ENCODE results near the gene ZNF341.

ZNF341 gene

DNA sequence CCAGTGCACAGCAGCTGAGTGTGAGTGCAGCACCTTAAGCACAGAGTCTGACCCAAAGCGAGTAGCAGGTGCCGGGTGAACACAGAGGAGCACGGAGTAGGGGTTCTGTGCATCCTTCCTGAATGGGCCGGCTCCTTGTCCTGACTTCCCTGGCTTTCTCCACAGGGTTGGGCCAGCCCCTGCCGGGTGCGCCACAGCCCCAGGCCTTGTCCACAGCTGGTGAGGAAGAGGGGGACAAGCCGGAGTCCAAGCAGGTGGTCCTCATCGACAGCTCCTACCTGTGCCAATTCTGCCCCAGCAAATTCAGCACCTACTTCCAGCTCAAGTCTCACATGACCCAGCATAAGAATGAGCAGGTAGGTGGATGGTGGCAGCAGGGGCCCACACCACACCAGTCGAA lies 34.9 kb downstream of the ZNF341 start:
- in situ Hi-C loops (cut with HindIII; ENCODE audit: low sequenced_read_pairs), result no loop called here

DNA sequence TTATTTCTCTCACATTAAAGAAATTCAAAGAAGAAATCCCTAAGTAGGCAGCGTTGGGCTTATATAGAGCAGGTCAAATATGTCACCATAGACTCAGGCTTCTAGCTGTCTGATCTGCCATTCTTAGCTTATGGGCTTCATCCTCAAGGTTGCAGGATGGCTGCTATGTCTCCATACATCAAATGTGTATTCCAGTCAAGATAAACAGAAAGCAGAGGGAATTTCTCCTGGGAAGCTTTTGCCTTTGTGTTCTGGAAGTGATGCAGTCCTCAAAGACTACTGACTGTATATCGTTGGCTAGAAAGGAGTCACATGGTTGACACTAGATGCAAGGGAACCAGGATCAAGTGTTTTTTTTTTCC lies 36.0 kb downstream of the ZNF341 start:
- in situ Hi-C loops (cut with HindIII; ENCODE audit: low sequenced_read_pairs), result no loop called here

DNA sequence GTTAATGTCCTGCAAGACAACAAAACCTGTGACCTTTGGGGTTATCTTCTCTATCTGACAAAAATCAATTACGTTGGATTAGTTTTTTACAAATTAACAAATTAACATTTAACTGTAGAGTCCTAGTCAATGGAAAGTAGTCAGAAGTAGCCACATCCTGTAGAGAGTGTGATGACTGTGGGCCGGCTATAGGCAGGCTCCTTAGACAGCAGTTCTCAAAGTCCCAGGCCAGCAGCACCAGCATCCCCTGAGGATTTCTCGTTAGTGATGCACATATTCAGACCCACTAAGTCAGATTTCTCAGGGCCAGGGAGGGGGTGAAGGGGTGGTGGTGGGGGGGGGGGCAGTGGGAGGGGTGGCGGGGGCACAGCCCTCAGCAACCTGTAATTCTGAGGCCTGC lies 37.2 kb downstream of the ZNF341 start:
- in situ Hi-C loops (cut with HindIII; ENCODE audit: low sequenced_read_pairs), result no loop called here

DNA sequence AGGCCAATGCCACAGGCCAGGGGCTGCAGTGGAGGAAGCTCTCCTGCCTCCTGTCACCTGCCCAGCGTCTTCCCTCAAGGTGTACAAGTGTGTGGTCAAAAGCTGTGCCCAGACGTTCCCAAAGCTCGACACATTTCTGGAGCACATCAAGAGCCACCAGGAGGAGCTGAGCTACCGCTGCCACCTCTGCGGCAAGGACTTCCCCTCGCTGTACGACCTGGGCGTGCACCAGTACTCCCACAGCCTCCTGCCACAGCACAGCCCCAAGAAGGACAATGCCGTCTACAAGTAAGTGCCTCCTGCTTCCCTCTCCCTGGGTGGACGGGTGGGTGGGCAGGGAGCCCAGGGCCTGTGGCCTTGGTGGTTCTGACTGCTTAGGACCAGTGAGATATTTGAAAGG lies 38.2 kb downstream of the ZNF341 start:
- in situ Hi-C loops (cut with HindIII; ENCODE audit: low sequenced_read_pairs), result no loop called here

DNA sequence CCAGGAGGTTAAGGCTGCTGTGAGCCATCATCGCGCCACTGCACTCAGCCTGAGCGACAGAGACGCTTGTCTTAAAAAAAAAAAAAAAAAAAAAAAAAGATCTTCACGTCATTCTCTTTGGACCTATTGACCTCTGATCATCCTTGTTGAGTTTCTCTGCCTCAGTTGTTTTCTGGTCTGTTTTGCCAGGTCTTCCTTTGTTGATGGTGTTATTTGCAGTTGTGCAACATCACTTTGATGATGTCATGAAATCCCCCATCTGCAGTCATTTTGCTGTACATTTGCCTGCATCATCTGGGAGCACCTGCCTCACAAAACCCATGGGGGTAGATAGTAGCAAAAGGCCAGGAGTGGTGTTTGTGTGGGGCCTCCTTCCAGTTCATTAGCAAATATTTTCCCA lies 40.1 kb downstream of the ZNF341 start:
- in situ Hi-C loops (cut with HindIII; ENCODE audit: low sequenced_read_pairs), result no loop called here

DNA sequence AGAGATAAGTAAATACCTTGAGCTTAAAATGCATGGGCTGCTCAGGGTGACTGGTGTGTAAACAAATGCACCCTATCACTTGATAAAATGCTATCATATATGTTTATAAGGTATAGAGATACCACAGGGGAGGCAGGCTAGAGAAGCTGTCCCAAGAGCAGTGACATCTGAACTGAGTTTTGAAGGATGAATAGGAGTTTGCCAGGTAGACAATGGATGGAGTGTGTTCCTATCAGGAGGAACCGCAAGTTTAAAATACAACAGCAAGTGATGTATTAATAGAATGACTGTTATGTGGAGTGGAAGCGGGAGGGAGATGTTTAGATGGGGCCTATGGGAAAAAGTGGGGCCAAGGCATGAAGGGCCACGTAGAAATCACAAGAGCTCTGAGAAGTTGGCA lies 40.6 kb downstream of the ZNF341 start:
- in situ Hi-C loops (cut with HindIII; ENCODE audit: low sequenced_read_pairs), result no loop called here

DNA sequence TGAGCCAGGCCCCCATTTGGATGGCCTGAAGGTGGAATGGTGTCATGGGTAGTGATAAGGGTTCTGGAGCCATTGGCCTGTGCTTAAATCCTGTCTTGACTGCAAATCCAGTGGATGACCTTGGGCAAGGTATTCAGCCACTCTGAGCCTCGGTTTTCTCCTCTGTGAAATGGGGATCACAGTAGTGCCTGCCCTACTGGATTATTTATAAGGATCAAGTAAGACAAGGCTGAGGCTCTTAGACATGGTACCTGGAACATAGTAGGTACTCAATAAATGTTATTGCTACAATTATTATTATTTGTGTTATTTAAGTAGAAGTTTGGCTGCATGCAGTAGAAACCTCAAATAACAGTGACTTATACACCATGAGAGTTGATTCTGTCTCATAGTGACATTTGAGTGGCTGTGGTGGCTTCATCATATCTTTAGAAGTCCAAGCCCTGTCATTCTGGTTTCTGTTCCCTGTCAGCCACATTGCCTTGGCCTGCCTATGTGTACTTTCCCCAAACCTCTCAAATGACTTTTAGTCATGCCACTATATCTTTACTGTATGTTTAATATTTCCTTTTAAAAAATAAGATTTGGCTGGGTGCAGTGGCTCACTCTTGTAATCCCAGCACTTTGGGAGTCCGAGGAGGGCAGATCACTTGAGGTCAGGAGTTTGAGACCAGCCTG lies 41.8 kb downstream of the ZNF341 start:
- in situ Hi-C loops (cut with HindIII; ENCODE audit: low sequenced_read_pairs), result no loop called here

DNA sequence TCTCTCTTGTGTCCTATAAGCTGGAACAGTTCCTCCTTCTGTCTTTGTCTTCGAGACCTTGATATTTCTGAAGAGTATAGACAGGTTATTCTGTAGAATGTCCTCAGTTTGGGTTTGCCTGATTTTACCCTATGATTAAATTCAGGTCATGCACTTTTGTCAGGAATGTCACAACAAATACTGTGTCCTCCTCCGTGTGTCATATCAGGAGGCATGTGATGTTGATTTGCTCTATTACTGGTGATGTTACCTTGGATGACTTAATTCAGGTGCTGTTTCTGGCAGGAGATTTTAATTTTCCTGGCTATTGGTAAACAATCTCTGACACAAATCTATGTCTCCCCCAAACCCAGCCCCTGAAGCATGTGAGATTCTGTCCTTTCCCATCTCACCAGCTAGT lies 46.0 kb downstream of the ZNF341 start:
- in situ Hi-C loops (cut with HindIII; ENCODE audit: low sequenced_read_pairs), result no loop called here

DNA sequence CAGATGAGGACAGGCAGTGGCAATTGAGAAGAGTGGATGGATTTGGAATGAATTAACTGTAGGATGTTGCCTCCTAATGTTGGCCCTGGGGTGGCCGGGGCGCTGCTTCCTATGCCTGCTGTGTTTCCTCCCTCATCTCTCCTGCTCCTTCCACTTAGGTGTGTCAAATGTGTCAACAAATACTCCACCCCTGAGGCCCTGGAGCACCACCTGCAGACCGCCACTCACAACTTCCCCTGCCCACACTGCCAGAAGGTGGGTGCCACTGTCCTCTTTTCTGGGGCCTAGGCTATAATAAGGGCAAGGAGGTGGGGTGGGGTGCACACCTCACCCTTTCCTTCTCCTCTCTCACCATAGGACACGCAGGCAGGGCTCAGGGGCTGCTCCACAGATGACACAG lies 49.3 kb downstream of the ZNF341 start:
- in situ Hi-C loops (cut with HindIII; ENCODE audit: low sequenced_read_pairs), result no loop called here

DNA sequence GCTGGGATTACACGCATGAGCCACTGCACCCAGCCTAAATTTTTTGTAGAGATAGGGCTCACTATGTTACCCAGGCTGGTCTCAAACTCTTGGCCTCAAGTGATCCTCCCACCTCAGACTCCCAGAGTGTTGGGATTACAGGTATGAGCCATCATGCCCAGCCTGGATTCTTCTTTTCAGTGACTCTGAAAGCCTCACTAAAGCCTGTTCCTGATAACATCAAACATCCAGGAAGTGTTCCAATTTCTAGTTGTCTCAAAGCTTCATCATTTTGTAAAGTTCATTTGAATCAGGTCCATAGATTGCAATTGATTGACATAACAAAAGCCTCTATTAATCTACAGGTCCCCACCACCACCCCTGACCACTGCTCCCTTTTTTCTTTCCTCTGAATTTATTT lies 50.1 kb downstream of the ZNF341 start:
- in situ Hi-C loops (cut with HindIII; ENCODE audit: low sequenced_read_pairs), result no loop called here

DNA sequence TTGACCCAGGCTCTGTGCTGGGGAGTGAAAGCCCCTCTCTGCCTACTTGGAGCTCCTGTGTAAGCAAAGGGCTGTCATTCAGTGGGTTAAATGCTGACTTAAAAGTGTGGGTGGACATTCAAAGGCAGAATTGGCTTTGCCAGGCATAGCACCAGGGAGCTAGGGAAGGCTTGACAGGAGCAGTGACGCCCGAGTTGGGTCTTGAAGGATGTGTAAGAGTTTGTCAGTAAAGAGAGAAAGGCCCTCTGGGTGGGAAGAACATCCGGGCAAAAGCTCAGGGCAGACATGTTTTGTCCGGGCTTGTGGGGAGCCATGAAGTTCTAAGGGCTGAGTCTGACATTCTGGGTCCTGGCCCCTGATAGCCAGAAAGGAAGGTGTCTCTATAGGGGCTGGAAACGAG lies 51.5 kb downstream of the ZNF341 start:
- in situ Hi-C loops (cut with HindIII; ENCODE audit: low sequenced_read_pairs), result no loop called here

DNA sequence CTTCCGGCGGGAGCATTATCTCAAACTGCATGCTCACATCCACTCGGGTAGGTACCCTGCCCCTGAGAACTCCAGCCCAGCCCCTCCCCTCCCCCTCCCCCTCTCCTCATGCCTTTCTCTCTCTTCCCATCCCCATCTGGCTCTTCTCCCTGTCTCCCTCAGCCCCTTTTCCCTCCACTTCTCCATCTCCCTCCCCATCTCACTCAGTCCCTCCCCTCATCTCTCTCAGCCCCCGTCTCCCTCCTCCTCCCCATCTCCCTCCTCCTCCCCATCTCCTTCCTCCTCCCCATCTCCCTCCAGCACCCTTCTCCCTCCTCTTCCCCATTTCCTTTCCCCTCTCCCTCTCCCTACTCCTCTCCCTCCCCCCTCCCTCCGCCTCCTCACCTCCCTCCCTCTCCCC lies 52.0 kb downstream of the ZNF341 start:
- in situ Hi-C loops (cut with HindIII; ENCODE audit: low sequenced_read_pairs), result no loop called here

DNA sequence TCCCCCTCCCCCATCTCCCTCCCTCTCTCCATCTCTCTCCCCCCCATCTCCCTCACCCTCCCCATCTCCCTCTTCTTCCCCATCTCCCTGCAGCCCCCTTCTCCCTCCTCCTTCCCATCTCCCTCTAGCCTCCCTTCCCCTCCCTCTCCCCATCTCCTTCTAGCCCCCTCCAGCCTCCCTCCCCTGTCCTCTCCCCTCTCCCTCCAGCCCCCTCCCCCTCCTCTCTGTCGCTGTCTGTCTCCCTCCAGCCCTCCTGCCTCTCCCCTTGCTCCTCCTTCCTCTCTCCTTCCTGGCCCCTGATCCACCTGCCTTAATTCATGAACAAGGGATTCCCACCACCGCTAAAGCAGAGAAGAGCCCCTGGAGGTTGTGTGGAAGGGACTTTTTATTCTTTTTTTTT lies 52.4 kb downstream of the ZNF341 start:
- in situ Hi-C loops (cut with HindIII; ENCODE audit: low sequenced_read_pairs), result no loop called here

DNA sequence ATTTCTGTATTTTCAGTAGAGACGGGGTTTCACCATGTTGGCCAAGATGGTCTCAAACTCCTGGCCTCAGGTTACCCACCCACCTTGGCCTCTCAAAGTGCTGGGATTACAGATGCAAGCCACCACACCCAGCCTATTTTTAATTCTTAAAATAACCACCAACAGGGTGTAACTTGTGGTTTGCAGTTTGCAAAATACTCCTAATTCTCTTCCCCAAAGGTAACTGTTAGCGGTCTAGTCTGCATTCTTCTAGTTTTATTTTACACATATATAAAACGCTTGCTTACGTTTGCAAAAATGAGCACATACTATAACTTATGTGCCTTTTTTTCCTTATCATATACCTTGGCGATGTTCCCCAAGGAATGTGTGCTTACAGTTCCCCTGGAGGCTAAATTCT lies 53.7 kb downstream of the ZNF341 start:
- in situ Hi-C loops (cut with HindIII; ENCODE audit: low sequenced_read_pairs), result no loop called here

DNA sequence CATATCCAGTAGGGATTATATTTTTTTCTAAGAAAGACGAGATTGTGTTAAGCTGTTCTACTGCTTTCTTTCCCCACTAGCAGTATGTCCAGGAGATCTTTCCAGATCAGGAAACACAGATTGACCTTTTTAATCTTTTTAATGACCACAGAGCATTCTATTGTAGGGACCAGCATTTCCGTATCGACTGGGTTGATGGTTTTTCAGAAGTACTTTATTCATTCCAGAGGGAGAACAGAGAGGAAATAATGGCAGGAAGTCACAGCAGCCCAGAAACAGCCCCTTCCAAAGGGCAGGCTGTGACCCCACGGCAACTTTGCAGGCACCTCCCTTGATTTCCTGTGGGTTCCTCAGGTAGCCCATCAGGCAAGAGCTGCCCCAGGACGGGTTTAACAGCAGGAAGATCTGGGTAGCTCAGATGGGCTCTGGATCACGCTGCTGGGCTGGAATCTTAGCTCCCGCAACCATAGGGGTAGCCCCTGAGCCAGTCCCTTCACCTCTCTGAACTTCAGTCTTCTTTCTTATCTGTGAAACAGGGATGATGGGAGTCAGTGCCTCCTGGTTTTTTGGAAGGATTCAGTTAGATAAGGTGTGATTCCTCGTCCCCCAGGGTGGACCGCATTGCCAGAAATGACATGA lies 55.6 kb downstream of the ZNF341 start:
- in situ Hi-C loops (cut with HindIII; ENCODE audit: low sequenced_read_pairs), result no loop called here

DNA sequence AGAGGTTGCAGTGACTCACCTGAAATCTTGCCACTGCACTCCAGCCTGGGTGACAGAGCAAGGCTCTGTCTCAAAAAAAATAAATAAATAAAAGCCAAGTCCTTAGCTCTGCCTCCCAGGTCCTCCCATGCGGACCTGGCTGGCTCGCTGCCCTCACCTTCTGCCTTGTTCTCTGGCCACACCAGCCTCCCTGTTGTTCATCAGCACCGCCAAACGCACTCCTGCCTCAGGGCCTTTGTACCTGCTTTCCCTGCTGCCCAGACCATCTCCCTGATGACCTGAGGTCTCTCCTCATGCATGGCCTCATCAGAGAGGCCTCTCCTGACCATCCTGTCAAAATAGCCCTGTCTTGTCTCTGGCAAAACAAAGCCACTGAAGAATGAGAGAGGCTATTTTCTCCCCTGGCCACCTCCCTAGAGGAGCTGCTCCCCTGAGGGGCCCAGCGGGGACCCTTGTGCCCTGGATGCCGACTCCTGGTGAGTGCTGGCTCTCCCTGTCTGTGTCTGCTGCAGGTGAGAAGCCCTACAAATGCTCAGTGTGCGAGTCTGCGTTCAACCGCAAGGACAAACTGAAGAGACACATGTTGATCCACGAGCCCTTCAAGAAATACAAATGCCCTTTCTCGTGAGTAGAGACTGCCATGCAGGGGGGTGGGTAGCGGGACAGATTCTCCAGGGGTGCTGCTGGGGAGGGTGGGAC lies 56.7 kb downstream of the ZNF341 start:
- in situ Hi-C loops (cut with HindIII; ENCODE audit: low sequenced_read_pairs), result no loop called here

DNA sequence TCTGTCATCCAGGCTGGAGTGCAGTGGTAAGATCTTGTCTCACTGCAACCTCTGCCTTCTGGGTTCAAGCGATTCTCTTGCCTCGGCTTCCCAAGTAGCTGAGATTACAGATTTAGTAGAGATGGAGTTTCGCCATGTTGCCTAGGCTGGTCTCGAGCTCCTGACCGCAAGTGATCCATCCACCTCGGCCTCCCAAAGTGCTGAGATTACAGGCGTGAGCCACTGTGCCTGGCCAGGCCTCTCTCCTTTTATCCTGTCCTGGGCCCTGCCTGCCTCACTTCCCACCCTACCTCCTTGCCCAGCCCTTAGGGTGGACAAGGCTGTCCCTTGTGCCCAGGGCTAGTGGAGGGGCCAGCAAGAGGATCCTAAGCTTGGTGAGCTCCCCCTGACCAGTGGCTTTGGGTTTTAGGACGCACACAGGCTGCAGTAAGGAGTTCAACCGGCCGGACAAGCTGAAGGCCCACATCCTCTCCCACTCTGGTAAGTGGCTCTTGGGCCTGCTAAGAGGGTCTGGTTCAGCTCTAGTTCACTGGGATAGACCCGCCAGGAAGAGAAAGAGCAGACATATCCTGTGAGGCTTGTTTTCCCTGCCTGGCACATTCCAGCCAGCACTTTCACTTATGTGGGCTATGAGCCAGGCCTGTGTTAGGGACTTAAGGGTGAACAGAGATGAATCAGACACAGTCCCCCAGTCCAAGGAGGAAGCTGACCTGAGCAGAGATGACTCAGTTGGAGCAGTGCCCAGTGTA lies 57.5 kb downstream of the ZNF341 start:
- in situ Hi-C loops (cut with HindIII; ENCODE audit: low sequenced_read_pairs), result no loop called here

DNA sequence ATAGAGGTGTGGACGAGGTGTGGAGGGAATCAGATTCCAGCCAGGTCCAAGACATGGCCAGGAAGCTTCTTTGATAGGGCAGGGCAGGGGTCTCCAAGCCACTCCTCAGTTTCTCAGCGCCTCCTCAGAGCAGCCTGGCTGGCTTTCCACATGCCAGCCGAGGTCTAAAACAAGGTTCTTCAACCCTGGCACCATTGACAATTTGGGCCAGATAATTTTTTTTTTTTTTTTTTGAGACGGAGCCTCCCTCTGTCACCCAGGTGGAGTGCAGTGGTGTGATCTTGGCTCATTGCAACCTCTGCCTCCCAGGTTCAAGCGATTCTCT lies 58.0 kb downstream of the ZNF341 start:
- in situ Hi-C loops (cut with HindIII; ENCODE audit: low sequenced_read_pairs), result no loop called here

DNA sequence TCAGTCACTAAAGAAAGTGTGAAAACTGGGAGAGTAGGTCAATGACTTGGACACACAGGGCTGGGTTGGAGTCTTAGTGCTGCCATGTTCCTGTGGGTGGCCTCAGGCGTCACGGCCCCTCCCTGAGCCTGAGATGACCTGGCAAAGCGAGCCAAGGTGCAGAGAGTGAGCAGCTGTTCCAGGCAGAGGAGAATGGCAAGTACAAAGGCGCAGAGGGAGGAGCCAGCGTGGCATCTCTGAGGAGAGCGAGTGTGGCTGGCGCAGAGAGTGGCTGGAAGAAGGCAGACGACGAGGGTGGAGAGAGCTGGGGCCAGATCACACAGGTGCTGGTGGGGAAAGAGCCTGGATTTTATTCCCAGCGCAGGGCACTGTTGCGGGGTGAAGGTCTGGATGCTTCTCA lies 58.8 kb downstream of the ZNF341 start:
- in situ Hi-C loops (cut with HindIII; ENCODE audit: low sequenced_read_pairs), result no loop called here

DNA sequence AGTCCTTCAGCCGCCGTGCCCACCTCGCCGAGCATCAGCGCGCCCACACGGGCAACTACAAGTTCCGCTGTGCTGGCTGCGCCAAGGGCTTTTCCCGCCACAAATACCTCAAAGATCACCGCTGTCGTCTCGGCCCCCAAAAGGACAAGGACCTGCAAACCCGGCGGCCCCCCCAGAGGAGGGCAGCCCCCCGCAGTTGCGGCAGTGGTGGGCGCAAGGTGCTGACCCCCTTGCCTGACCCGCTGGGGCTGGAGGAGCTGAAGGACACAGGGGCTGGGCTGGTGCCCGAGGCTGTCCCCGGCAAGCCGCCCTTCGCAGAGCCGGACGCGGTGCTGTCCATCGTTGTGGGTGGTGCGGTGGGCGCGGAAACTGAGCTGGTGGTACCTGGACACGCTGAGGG lies 59.2 kb downstream of the ZNF341 start:
- in situ Hi-C loops (cut with HindIII; ENCODE audit: low sequenced_read_pairs), result no loop called here

DNA sequence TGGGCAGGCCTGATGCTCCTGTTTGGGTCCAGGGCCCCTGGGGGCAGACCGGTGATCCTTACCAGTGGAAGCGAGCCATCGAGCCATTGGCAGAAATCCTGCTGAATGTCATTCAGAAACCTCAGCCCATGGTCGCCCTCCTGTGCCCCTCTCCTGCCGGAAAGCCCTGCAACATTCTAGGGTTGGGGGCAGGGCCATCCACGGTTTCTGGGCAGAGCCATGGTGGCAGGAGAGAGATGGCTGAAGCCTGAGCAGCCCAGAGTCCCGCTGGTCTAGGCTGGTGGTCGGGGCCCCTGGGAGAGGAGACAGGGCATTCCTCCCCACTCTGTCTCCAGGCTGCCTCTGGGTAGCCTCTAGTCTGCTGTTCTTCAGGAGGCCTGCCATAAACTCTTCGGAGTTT lies 59.7 kb downstream of the ZNF341 start:
- in situ Hi-C loops (cut with HindIII; ENCODE audit: low sequenced_read_pairs), result no loop called here
